GM18907 (cell line): Measurements from ENCODE around the gene OR2L13.
"Not testable (repeated sequence)": the region's sequence is repeated elsewhere in the genome, so short reads cannot be mapped to it uniquely, and the experiment has no call there.

ENCODE experiments used
- ATAC-seq: cut with Tn5 transposase; IDR thresholded peaks from one replicate; pipeline ENCODE4 v1.9.1; 2021; ENCODE audit warnings: mild to moderate bottlenecking, moderate library complexity; ENCODE audit not compliant: unreplicated experiment

The OR2L13 gene, protein sequence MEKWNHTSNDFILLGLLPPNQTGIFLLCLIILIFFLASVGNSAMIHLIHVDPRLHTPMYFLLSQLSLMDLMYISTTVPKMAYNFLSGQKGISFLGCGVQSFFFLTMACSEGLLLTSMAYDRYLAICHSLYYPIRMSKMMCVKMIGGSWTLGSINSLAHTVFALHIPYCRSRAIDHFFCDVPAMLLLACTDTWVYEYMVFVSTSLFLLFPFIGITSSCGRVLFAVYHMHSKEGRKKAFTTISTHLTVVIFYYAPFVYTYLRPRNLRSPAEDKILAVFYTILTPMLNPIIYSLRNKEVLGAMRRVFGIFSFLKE

DNA sequence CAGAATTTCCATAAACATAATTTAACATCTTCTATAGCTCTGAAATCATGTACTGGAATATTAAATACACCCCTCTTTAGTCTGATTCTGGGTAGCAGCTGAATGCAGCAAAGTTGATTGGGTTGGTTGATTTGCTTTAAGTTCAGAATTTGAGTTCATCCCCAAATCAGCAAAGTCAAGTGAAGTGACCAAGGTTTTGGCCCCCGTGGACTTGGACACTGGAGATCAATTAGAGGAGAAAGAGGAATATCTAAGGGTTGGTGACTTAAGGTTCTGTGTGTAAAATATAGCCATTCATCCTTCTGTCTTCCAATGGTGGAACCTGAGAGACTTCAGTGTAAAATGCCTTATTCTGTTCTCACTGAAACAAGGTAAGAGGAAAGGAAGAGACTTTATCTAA, at the start of gene OR2L13:
TSS of gene OR2L13 (plus strand) at position 301 of the 400 bp plus-strand sequence. CDS start 4,192 bp downstream, outside the sequence.
- ATAC-seq = no peak

DNA sequence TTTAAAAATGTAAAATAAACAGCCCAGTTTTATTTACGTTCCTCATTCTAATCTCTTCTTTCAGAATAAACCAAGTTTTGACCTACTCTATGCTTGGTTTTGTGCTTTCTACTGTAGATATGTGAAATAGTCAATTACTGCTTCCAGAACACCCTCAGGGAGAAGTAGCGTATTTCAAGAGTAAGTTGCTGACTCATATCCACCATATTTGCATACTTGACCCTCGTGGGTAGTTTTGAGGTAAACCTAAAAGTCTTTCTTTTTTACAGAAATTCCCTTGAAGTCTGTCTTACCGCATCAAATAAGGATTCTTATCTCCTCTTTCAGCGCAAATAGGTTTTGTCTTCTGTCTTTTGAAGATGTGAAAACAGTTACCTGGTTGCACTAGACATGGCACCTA, 49.8 kb upstream of the OR2L13 start:
- no peak for ATAC-seq

DNA sequence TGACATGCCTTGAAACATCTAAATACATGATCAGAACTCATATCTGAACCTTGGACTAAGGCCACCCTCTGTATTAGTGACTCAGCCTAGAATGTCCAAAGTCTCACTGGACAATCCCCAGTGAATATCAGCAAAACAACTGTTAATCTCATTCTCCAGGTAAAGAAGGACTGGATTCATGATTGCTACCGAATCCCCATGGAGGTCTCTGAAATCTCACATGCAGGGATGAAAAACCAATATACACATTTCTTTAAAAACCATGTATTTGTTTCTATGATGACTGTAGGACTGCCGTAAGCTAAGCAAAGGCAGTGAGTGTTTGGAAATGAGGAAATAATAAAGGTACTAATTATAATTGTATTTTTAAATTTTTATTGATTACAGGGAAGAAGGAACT, 48.4 kb upstream of the OR2L13 start, which contains the start of gene OR2L3:
TSS of gene OR2L3 (plus strand) at position 301 of the 400 bp plus-strand sequence. CDS start 13,846 bp downstream, outside the sequence.
- ATAC-seq = no peak

DNA sequence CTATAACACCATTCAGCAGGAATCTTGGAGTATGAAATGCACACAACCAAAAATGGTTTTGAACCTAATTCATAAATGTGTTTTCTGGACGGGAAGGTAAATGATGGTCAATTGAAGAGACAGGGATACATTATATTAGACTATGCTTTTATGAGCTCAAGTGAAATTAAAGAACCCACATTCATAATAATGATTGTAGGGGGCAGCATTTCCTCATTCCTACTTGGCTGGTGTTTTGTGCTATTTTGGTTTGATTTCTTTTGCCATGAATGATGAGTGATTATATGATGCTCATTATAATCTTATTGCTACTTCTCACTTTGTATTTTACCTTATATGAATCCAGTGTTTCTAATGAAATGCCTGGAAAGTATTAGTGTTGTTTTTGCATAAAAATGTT, 48.0 kb upstream of the OR2L13 start:
- ATAC-seq = no peak

DNA sequence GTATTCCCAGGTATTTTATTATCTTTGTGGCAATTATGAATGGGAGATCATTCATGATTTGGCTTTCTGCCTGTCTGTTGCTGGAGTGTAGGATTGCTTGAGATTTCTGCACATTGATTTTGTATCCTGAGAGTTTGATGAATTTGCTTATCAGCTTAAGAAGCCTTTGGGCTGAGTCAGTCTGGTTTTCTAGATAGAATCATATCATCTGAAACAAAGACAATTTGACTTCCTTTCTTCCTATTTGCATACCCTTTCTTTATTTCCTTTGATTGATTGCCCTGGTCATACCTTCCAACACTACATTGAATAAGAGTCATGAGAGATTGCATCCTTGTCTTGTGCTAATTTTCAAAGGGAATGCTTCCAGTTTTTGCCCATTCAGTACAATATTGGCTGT, 40.3 kb upstream of the OR2L13 start:
- no peak for ATAC-seq

DNA sequence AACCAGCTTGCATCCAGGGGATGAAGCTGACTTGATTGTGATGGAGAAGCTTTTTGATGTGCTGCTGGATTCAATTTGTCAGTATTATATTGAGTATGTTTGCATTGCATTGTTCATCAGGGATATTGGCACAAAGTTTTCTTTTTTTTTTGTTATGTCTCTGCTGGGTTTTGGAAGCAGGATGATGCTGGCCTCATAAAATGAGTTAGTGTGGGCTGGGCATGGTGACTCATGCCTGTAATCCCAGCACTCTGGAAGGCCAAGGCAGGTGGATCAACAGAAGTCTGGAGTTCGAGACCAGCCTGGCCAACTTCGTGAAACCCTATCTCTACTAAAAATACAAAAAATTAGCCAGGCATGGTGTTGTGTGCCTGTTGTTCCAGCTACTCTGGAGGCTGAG, 39.7 kb upstream of the OR2L13 start:
- no peak for ATAC-seq

DNA sequence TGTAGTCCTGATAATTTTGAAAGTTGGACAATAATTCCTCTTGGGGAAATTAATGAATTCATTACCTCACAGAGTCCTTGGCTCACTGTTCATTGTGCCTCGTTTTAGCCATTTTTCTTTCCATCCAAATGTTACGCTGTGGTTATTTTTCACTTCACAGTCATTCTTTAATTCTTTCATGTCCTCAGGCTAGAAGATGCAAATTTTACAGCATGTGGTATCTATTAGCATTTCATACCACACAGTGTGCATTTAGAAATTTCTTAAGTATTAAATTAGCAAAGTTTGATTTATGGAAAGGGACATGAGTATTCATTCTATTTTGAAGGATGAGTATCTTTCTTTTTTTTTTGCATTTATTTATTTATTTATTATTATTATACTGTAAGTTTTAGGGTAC, 29.9 kb upstream of the OR2L13 start:
- ATAC-seq = no peak

DNA sequence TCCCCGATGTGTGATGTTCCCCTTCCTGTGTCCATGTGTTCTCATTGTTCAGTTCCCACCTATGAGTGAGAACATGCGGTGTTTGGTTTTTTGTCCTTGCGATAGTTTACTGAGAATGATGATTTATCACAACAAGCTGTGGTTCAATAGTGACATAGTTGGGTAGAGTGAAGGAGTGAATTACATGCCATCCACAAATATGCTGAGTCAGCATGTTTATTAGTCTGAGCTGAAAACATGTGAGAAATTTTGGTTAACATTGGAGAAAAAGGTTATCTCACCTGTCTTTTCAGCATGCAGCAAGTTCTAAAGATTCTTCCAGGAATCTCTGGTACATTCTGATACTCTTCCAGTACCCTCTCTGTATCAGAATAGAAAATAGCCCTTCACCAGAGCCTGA, 29.4 kb upstream of the OR2L13 start:
- no peak for ATAC-seq

DNA sequence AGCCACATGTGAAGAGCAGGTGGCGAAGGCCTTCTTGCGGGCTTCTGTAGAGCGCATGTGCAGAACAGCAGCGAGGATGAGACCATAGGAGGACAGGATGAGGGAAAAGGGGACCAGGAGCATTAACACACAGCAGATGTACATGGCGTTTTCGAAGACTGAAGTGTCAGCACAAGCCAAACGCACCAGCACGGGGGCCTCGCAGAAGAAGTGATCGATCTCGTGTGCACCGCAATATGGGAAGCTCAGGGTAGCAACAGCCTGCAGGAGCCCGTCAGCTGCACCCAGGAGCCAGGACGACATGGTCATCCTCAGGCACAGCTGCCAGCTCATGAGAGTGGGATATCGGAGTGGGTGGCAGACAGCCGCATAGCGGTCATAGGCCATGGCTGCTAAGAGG, 11.1 kb upstream of the OR2L13 start:
- ATAC-seq = not testable (repeated sequence)

DNA sequence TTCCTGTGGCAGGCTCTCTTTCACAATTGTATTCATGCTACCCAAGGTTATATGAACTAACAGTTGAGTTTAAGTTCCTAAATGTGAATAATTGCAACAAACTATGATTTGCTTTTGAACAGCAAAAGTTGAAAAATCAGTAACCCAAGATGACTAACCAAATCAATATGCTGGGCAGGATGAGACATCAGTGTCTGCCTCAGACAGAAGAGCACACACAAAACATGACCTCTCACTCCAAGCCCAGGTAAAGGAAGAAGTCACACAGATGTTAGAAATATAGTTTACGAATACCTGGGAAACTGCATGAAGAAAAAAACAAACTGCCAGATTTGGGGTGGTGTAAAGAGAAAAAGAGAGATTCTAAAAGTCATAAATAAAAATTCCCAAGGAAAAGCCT, 3.5 kb downstream of the OR2L13 start:
- no peak for ATAC-seq

DNA sequence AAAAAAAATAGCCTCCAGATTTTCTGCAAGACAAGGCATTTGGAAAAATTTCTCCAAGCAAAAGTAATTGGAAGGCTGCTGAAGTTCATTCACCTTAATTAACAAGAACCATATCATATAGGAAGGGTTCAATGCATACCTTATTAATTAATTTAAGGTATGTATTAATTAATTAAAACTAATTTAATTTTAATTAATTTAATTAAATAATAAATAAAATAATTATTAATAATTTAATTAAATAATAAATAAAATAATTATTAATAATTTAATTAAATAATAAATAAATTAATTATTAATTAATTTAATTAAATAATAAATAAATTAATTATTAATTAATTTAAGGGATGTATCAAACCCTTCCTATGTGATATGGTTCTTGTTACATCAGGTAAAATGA, 7.9 kb downstream of the OR2L13 start:
- ATAC-seq = no peak

DNA sequence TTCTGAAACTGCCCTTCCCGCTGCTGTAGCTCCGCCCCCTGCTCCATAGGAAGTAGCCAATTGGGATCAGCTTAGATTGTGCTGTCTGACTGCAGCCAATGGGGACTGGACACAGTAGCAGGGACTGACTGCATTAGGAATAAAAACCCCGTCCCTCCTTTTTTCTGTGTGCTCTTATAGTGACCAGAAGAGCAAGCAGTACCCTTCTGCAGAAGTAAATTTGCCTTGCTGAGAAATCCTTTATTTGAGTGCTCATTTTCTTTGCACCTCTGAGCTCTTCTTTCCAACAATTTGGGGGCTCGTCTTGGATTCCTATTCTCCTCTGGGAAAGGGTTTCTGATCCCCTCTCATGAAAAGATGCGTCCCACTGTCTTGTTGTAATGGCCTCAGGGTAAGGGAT, 16.2 kb downstream of the OR2L13 start:
- ATAC-seq = no peak

DNA sequence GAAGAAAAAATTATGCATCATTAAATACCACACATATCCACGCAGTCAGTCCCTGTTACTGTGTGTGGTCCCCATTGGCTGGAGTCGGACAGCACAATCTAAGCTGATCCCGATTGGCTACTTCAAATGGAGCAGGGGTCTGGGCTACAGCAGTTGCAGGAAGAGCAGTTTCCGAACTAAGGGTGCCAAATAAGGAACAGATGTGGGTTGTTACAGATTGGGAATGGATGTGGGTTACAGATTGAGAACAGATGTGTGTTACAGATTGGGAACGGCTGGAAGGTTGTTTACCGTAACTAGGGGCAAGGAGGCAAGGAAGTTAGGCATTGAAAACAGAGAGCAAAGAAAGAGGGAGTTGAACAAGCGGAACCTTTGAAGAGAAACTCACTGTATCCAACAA, 19.9 kb downstream of the OR2L13 start:
- ATAC-seq = no peak

DNA sequence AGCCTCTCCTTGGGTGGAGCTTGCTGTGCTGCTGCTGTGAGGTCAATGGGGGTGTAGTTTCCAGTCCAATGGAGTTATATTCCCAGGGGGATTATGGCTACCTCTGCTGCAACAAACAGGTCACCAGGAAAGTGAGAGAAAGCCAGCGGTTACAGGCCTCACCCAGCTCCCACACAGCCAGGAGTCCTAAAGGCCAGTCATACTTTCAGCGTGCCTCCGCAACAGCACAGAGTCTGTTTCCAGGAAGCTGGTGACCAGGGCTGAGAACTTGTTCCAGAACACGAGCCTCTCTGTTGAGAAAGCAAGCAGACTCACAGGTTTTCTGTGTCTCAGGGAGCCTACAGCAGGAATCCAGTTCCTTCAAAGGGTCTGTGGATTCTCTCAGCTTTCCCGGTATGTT, 32.7 kb downstream of the OR2L13 start:
- no peak for ATAC-seq

DNA sequence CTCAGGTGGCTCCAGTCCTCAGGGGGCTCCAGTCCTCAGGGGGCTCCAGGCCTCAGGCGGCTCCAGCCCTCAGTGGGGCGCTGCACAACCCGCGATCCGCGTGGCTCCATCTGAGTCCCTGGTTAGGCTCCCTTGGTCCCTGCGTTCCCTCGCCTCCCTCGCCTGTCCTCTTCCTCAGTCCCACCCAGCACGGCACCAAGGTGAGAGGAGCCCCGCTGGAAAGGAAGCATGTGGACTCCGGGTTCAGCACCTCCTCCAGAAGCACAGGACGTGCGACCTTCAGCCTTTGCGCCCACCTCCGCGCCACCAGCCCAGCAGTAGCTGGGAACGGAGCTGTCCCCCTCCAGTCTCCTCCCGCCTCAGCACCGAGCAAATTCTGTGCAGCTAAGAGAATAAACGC, 41.8 kb downstream of the OR2L13 start:
- ATAC-seq = no peak

DNA sequence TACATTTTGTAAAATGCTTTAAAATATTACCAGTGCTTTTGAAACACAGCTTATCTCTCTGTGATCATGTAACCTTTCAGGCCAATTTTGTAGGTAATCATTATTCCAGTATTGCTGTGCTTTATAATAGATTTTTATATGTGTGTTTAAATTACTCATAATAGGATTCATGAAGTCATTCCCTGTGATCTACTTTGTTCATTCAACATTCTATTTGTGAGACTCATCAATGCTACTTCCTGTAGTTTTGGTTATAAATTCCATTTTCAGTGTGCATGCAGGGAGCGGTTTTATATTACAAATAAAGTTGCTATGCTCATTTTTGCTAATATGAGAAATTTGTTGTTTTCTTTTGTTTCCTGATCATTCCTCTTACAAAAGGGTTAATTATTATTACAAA, 45.9 kb downstream of the OR2L13 start:
- ATAC-seq = no peak

DNA sequence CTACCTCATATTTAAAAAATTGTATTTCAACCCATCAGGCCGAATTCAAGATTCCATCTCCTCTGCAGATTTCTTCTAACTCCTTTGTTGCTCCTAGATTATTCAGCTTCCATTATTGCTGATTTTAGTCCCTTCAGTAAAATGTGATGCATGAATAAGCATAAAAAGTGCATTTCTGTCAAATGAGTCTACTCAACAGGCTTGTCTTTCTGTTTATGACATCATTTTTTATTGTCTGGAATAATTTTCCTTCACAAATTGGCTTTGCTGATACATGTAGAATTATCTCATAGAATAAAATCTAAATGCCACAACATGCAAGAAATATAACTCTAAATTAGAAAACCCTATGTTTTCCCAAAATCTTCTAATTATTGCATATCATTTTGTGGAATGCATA, 48.3 kb downstream of the OR2L13 start:
- no peak for ATAC-seq

DNA sequence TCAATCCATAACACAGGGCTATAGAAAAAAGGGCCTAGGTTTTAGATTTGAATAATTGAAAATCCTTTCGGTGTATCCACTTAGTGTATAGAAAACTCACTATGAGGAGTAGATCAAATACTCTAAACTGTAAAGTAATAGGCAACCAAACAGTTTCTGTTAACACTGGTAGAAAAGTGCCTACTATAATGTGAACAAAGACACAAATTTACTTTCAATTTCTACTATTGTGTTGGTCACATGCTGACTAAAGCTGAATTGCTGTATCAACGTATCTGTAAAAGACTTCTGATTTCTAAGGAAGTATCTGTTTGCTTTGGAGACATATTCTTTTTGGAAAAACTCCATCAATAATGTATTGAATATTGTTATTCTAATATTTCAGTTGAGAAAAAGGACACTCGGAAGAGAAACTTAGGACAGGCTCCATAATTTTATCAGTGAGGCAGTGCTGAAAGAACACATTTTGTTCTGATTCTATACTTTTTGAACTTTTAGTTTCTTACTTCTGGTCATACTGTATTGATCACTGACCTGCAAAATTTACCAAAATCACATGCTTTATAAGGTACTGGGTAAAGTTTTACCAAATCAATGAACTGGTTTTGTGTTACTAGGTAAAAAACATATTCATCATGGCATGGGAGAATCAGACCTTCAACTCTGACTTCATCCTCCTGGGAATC, 49.7 kb downstream of the OR2L13 start, which contains the start of gene OR2M5:
TSS of gene OR2M5 (plus strand) at position 636 of the 686 bp plus-strand sequence. CDS start at position 636, 0 bp downstream.
- no peak for ATAC-seq
